Measurements from ENCODE around the gene OR10J4. TPM values are rescaled to one million over a fixed set of nuclear protein-coding genes. Genes with fewer than 3 reads are reported as not detected.

Gene OR10J4
- not detected for total RNA-seq

GRCh38 chr1:159431904-159432303 lies at the start of gene OR10J4:
Gene OR10J4, plus strand, starts transcription at chr1:159432204.
- Histone ChIP-seq H3K27ac (no peak within 1 kb of the TSS), H3K4me3 (no peak within 1 kb of the TSS), H3K9me3 (no peaks in the 10 kb centered on the region), H3K36me3 (no peaks in the 10 kb centered on the region), H3K27me3 (no peaks in the 10 kb centered on the region), H3K4me1 (no peaks in the 10 kb centered on the region)
- no peak for DNase-seq (ENCODE audit: low spot score in 2 of 2)
- 100% methylated on average over 1 of the region's 1 CpG for WGBS
- TF ChIP-seq POLR2A (IDR thresholded peaks at IDR 0.05): no peak
- TF ChIP-seq, protein P1, sequence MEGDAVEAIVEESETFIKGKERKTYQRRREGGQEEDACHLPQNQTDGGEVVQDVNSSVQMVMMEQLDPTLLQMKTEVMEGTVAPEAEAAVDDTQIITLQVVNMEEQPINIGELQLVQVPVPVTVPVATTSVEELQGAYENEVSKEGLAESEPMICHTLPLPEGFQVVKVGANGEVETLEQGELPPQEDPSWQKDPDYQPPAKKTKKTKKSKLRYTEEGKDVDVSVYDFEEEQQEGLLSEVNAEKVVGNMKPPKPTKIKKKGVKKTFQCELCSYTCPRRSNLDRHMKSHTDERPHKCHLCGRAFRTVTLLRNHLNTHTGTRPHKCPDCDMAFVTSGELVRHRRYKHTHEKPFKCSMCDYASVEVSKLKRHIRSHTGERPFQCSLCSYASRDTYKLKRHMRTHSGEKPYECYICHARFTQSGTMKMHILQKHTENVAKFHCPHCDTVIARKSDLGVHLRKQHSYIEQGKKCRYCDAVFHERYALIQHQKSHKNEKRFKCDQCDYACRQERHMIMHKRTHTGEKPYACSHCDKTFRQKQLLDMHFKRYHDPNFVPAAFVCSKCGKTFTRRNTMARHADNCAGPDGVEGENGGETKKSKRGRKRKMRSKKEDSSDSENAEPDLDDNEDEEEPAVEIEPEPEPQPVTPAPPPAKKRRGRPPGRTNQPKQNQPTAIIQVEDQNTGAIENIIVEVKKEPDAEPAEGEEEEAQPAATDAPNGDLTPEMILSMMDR (IDR thresholded peaks at IDR 0.05): no peak
- no peak for TF ChIP-seq POLR2AphosphoS5 (IDR thresholded peaks at IDR 0.05)
- TF ChIP-seq EP300 (IDR thresholded peaks at IDR 0.05): no peak

DNA sequence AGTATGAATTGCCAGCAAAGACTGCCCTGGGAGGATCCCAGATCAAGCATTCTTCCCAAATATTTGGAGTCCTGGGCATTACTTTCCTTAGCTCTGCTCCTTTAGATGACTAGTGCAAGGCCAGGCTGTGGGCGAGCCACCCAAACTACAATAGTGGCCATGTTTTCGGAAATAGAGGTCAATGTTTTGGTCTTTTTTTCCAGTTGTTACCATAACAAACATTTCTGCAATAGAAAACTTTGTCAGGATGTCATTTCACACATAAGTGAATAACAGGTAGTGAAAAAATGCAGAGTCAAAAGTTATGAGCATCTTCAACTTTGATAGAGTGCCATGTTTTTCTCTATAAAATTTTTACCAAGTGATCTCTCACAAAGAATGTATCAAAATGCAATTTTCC lies 25.2 kb upstream of the OR10J4 start:
- Histone ChIP-seq H3K9me3 (no peaks in the 10 kb centered on the region), H3K27me3 (no peaks in the 10 kb centered on the region), H3K27ac (no peak overlapping the region), H3K4me3 (no peak overlapping the region), H3K4me1 (no peaks in the 10 kb centered on the region), H3K36me3 (no peaks in the 10 kb centered on the region)
- no peak for DNase-seq (ENCODE audit: low spot score in 2 of 2)
- TF ChIP-seq, protein P1 (IDR thresholded peaks at IDR 0.05): no peak
- TF ChIP-seq EP300 (IDR thresholded peaks at IDR 0.05) (no peak), POLR2A (IDR thresholded peaks at IDR 0.05) (no peak), POLR2AphosphoS5 (IDR thresholded peaks at IDR 0.05) (no peak)
- WGBS: 84% methylated on average over 2 of the region's 2 CpGs

DNA sequence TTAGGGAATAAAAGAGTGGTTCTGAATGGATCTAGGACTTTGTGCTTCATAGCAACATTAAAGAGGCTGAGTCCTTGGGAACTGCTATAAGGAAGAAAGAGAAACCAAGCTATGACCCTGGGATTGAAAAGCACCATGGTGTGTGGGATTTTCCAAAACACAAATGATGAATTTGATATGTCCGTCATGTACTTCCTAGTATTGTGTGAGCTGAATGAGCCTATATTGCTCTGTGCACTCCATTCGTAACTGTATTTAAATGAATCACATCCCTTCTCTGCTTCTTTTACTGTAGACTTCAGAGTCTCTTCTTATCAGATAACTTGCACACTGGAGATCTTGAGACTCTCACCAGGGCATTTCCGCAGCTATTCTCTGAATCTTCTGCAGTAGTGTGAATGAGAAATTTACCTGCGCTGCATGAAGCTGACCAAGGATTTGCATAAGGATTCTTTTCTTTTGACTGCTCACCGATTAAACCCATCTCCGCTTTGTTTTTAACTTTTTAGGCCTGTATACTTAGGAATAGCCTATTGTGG lies 23.1 kb upstream of the OR10J4 start:
- TF ChIP-seq, protein P1 (IDR thresholded peaks at IDR 0.05): no peak
- no peak for TF ChIP-seq EP300 (IDR thresholded peaks at IDR 0.05)
- no peak for TF ChIP-seq POLR2AphosphoS5 (IDR thresholded peaks at IDR 0.05)
- no peak for TF ChIP-seq POLR2A (IDR thresholded peaks at IDR 0.05)
- no peak overlapping the region for H3K4me3 ChIP-seq
- H3K9me3 ChIP-seq: no peaks in the 10 kb centered on the region
- WGBS: 74% methylated on average over 6 of the region's 6 CpGs
- H3K27me3 ChIP-seq: no peaks in the 10 kb centered on the region
- H3K27ac ChIP-seq: no peak overlapping the region
- no peak for DNase-seq (ENCODE audit: low spot score in 2 of 2)
- H3K36me3 ChIP-seq: no peaks in the 10 kb centered on the region
- no peaks in the 10 kb centered on the region for H3K4me1 ChIP-seq

DNA sequence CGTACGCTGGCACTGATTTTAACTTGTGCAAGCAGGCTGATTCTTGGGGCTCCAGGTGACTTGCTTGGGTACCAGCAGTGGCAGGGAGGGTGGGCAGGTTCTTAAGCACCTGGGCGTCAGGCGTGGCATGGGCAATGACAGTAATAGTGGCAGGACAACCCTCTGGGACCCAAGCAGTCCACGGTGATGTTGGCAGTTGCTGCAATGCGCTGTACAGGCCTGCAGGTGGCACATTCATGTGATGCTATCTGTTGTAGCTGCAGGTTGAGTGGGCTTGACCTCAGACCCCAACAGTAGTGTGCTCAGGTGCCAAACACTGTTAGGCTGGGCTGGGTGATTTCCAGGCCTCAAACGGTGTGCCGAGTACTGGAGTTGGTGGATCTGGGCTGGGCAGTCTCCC lies 10.2 kb upstream of the OR10J4 start:
- 73% methylated on average over 7 of the region's 8 CpGs for WGBS
- no peaks in the 10 kb centered on the region for H3K4me1 ChIP-seq

DNA sequence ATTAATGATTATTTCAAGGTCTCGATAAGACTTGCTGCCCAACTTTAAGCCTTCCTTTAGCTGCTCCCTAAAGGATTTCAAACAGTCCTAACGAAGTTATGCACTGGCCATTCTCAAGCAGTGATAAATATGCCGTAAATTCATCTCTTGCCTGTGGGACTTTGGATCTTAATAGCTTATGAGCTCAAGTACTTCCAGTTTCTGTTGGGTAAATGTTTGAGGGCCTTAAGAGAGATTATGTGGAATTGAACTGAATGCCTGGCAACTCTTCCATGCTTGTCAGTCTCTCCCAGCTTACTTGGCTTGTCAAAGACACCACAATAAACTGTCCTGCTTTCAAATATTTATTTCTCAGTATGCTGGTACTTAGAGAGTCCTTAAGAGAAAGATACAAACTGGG lies 3.5 kb upstream of the OR10J4 start:
- no peak overlapping the region for H3K4me3 ChIP-seq
- no peaks in the 10 kb centered on the region for H3K4me1 ChIP-seq
- no peak overlapping the region for H3K27ac ChIP-seq
- no peaks in the 10 kb centered on the region for H3K36me3 ChIP-seq
- H3K27me3 ChIP-seq: no peaks in the 10 kb centered on the region
- 50% methylated on average over 3 of the region's 3 CpGs for WGBS
- no peaks in the 10 kb centered on the region for H3K9me3 ChIP-seq
- TF ChIP-seq, protein P1 (IDR thresholded peaks at IDR 0.05): no peak
- TF ChIP-seq POLR2AphosphoS5 (IDR thresholded peaks at IDR 0.05) (no peak), POLR2A (IDR thresholded peaks at IDR 0.05) (no peak), EP300 (IDR thresholded peaks at IDR 0.05) (no peak)
- DNase-seq (ENCODE audit: low spot score in 2 of 2): no peak

More for the DNA sequence above, 10.2 kb upstream of the OR10J4 start:
- no peak overlapping the region for H3K27ac ChIP-seq
- no peak overlapping the region for H3K4me3 ChIP-seq
- H3K36me3 ChIP-seq: no peaks in the 10 kb centered on the region
- no peak for DNase-seq (ENCODE audit: low spot score in 2 of 2)
- TF ChIP-seq POLR2A (IDR thresholded peaks at IDR 0.05) (no peak), EP300 (IDR thresholded peaks at IDR 0.05) (no peak)
- peaks cover 16% of the 10 kb centered on the region for H3K9me3 ChIP-seq
- H3K27me3 ChIP-seq: no peaks in the 10 kb centered on the region
